Endodermal cell (in vitro differentiated cells): ENCODE results near the gene MVD. TPM values are rescaled to one million over a fixed set of nuclear protein-coding genes. Genes with fewer than 3 reads are reported as not detected.
A peak's percentile ranks its signal among the peaks of the same experiment; 100 is the strongest.

Source experiments
- DNase-seq: peaks from one replicate; pipeline ENCODE4 v3.0.0-alpha.2; 2017
- H3K27ac ChIP-seq: 2 replicates; pipeline ENCODE4 v1.5.1; 2013; ENCODE audit warnings: mild to moderate bottlenecking, low read depth, low read length, moderate library complexity
- H3K27me3 ChIP-seq: 2 replicates; pipeline ENCODE4 v1.6.1; 2013; ENCODE audit warnings: mild to moderate bottlenecking, low read length, moderate library complexity; ENCODE audit not compliant: insufficient read depth, control insufficient read depth, poor library complexity, severe bottlenecking
- H3K36me3 ChIP-seq: 2 replicates; pipeline ENCODE4 v1.7.0; 2013; ENCODE audit warnings: mild to moderate bottlenecking, low read length, moderate library complexity; ENCODE audit not compliant: control insufficient read depth, insufficient read depth
- H3K4me1 ChIP-seq: one replicate; pipeline ENCODE4 v1.7.0; 2013; ENCODE audit warnings: low read length; ENCODE audit not compliant: control insufficient read depth, insufficient read depth
- H3K4me3 ChIP-seq: 2 replicates; pipeline ENCODE4 v1.5.1; 2013; ENCODE audit warnings: mild to moderate bottlenecking, low read length, moderate library complexity
- H3K9ac ChIP-seq: 2 replicates; pipeline ENCODE4 v1.6.1; 2013; ENCODE audit warnings: mild to moderate bottlenecking, low read length, moderate library complexity; ENCODE audit not compliant: poor library complexity, severe bottlenecking; ENCODE audit errors: extremely low read depth
- H3K9me3 ChIP-seq: 2 replicates; pipeline ENCODE4 v1.6.1; 2013; ENCODE audit warnings: mild to moderate bottlenecking, low read length, moderate library complexity; ENCODE audit not compliant: control insufficient read depth
- H3K27ac Mint-ChIP-seq: 2 replicates; pipeline ENCODE4 v1.8.0; 2020; ENCODE audit warnings: mixed read lengths
- H3K27me3 Mint-ChIP-seq: 2 replicates; pipeline ENCODE4 v1.8.0; 2021; ENCODE audit warnings: mild to moderate bottlenecking, mixed read lengths; ENCODE audit not compliant: insufficient read depth
- H3K36me3 Mint-ChIP-seq: 2 replicates; pipeline ENCODE4 v1.8.0; 2020; ENCODE audit warnings: low read depth, mixed read lengths
- H3K4me1 Mint-ChIP-seq: 2 replicates; pipeline ENCODE4 v1.8.0; 2020; ENCODE audit warnings: mixed read lengths
- H3K4me3 Mint-ChIP-seq: 2 replicates; pipeline ENCODE4 v1.8.0; 2020; ENCODE audit warnings: mild to moderate bottlenecking, moderate library complexity, mixed read lengths
- H3K9me3 Mint-ChIP-seq: 2 replicates; pipeline ENCODE4 v1.8.0; 2020; ENCODE audit warnings: mild to moderate bottlenecking, mixed read lengths
- CTCF ChIP-seq: fragments of 200-600 bp; sonication (generic); conservative IDR thresholded peaks from 2 replicates; pipeline ENCODE4 v1.5.0; 2021; ENCODE audit warnings: antibody characterized with exemption, mild to moderate bottlenecking
- WGBS, 2 experiments: methylation state at CpG; one replicate each; pipeline versions ENCODE4 v1.1.5 to v1.1.7; 2013; ENCODE audit warnings: missing lambda C conversion rate in 2 of 2, mixed read lengths in 1 of 2; ENCODE audit not compliant: insufficient coverage in 1 of 2, insufficient read length in 1 of 2; 5-methylcytosine and 5-hydroxymethylcytosine counted together
- total RNA-seq, 2 donors: library from RNA; stranded (reverse); fragmentation: NEBNext Ultra II Directional in 1 of 2; extraction: Animal tissue kit (Norgen Biotek cat#: 25700) in 1 of 2; gene quantifications; 2 replicates in 1 of 2; 3 replicates in 1 of 2; pipeline ENCODE4 v1.2.1, GENCODE V29; 2021

The MVD gene
- total RNA-seq, 2 donors from 2014 or later: 79.8 to 81.4 TPM

DNA sequence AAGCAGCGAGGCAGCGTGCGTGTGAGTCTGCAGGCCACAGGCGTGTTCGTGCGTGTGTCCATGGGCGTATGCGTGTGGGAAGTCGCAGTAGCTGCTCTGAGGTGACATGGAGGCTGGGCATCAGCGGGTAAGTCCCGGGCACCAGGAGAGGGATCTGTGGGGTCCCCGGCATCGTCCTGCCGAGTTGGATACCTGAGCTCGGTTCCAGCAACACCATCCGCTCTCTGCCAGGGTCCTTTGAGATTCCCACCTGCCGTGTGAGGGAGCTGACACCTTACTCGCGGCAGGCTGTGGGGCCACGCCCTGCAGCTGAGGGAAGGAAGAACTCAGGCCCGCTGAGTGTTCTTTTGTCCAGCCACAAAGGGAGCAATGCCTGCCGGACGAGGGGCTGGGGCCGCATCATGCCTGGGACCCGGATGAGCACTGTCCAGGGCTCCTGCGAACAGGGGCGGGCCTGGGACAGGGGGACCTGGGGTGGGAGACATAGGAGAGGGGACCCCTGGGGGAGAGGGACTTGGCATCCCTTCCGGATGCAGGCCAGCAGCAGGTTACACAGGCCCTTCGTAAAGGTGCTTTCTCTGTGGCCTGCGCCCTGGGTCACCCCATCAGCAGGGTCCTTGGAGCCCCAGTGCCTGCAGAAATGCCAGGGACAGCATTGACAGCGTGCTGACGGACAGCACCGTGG is 28.4 kb upstream of the MVD start:
- H3K9me3 Mint-ChIP-seq: no peaks in the 10 kb centered on the region
- peaks cover 10% of the 10 kb centered on the region for H3K4me1 Mint-ChIP-seq
- Histone ChIP-seq H3K9ac (no peak overlapping the region), H3K4me3 (no peak overlapping the region), H3K4me1 (no peaks in the 10 kb centered on the region), H3K9me3 (no peaks in the 10 kb centered on the region), H3K36me3 (no peaks in the 10 kb centered on the region), H3K27ac (no peak overlapping the region), H3K27me3 (peaks cover 13% of the 10 kb centered on the region)
- DNase-seq: no peak
- no peaks in the 10 kb centered on the region for H3K36me3 Mint-ChIP-seq
- 93 to 96% methylated on average over 25 to 33 of the region's 33 CpGs for WGBS, 2 experiments
- H3K4me3 Mint-ChIP-seq: no peak overlapping the region
- peaks cover 22% of the 10 kb centered on the region for H3K27me3 Mint-ChIP-seq
- H3K27ac Mint-ChIP-seq: no peak overlapping the region
- TF ChIP-seq CTCF: no peak

GRCh38 chr16:88690341-88691128 is 27.6 kb upstream of the MVD start:
- Histone ChIP-seq H3K9me3 (no peaks in the 10 kb centered on the region), H3K4me1 (no peaks in the 10 kb centered on the region), H3K4me3 (no peak overlapping the region), H3K9ac (no peak overlapping the region), H3K27ac (no peak overlapping the region), H3K27me3 (peaks cover 19% of the 10 kb centered on the region), H3K36me3 (no peaks in the 10 kb centered on the region)
- DNase-seq: no peak
- WGBS, 2 experiments: 88 to 91% methylated on average over 20 to 21 of the region's 21 CpGs
- H3K27ac Mint-ChIP-seq: no peak overlapping the region
- peaks cover 10% of the 10 kb centered on the region for H3K4me1 Mint-ChIP-seq
- H3K4me3 Mint-ChIP-seq: no peak overlapping the region
- H3K27me3 Mint-ChIP-seq: peaks cover 23% of the 10 kb centered on the region
- H3K36me3 Mint-ChIP-seq: no peaks in the 10 kb centered on the region
- no peak for TF ChIP-seq CTCF
- H3K9me3 Mint-ChIP-seq: no peaks in the 10 kb centered on the region

DNA sequence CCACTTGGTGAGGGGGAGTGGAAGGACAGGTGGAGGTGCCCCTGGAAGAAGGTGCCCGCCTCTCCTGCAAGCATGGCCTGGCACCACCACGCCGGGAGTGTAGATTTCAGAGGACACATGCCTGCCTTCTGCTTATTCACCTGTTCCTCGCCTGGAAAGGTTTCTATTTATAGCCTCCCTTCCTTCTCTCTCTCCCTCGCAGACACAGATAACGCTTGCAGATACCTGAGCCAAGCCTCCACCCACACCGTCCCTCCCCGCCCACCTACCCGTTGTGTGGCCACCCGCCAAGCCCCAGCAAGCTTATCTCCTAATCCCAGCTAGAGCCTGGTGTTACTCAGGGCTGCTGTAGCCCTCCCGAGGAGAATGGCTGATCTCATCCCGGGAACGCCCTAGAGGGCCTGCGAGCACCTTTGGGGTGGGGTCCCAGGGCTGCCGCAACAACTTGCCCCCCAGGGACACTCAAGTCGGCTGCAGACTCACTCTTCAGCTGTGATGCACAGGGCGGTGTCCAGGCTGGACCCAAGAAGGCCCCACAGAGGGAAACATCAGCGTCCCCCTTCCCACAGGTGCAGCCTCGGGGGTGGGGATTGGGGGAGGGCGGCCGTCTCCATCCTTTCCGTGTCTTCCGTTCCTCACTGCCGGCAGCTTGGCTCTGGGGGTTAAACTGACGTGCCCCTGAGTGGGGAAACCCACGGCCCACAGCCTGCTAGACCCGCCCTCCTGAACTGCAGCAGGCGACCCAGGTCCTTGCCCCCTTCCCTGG is 25.3 kb upstream of the MVD start:
- Mint-ChIP-seq H3K9me3 (no peaks in the 10 kb centered on the region), H3K36me3 (no peaks in the 10 kb centered on the region), H3K4me3 (peak overlapping the region; percentile 28), H3K27ac (no peak overlapping the region), H3K4me1 (peaks cover 10% of the 10 kb centered on the region), H3K27me3 (peaks cover 40% of the 10 kb centered on the region)
- Histone ChIP-seq H3K9ac (no peak overlapping the region), H3K9me3 (no peaks in the 10 kb centered on the region), H3K36me3 (no peaks in the 10 kb centered on the region), H3K27me3 (peaks cover 35% of the 10 kb centered on the region), H3K4me1 (no peaks in the 10 kb centered on the region), H3K4me3 (no peak overlapping the region), H3K27ac (no peak overlapping the region)
- peak; percentile 83 for DNase-seq
- TF ChIP-seq CTCF: no peak
- WGBS, 2 experiments: 51 to 57% methylated on average over 21 to 28 of the region's 28 CpGs
